IMR-90 (cell line): ENCODE measurements around the gene RAB8A.

Experiments used
- BHLHE40 ChIP-seq: fragments of 150-350 bp; IDR thresholded peaks from 2 replicates; pipeline ENCODE4 v1.6.1; 2016; ENCODE audit warnings: mild to moderate bottlenecking, low read depth, low read length
- CEBPB ChIP-seq: IDR thresholded peaks from 2 replicates; pipeline ENCODE4 v1.6.1; 2012; ENCODE audit warnings: low read depth, low read length, improper control_type of control experiment
- FOS ChIP-seq: fragments of 150-350 bp; IDR thresholded peaks from 2 replicates; pipeline ENCODE4 v1.6.1; 2016; ENCODE audit warnings: low read depth, low read length
- MAFK ChIP-seq: IDR thresholded peaks from 2 replicates; pipeline ENCODE4 v1.6.1; 2012; ENCODE audit warnings: low read depth, low read length, improper control_type of control experiment
- MXI1 ChIP-seq: IDR thresholded peaks from 2 replicates; pipeline ENCODE4 v1.6.1; 2012; ENCODE audit warnings: low read depth, mild to moderate bottlenecking, low read length, moderate library complexity, borderline replicate concordance
- POLR2A ChIP-seq: IDR thresholded peaks from 2 replicates; pipeline ENCODE4 v1.6.1; 2012; ENCODE audit warnings: mild to moderate bottlenecking, low read depth, low read length
- RAD21 ChIP-seq: IDR thresholded peaks from 2 replicates; pipeline ENCODE4 v1.6.1; 2012; ENCODE audit warnings: low read length, improper control_type of control experiment
- RCOR1 ChIP-seq: IDR thresholded peaks from 2 replicates; pipeline ENCODE4 v1.6.1; 2012; ENCODE audit warnings: mild to moderate bottlenecking, low read length, improper control_type of control experiment; ENCODE audit not compliant: insufficient replicate concordance
- RFX5 ChIP-seq: IDR thresholded peaks from 2 replicates; pipeline ENCODE4 v1.8.0; 2012; ENCODE audit warnings: low read depth, mild to moderate bottlenecking, low read length, moderate library complexity
- TF ChIP-seq, protein P1 (sequence below): conservative IDR thresholded peaks from 2 replicates; pipeline ENCODE4 v1.5.1; 2012; ENCODE audit warnings: mild to moderate bottlenecking, low read depth, low read length, improper control_type of control experiment
- TF ChIP-seq, protein P2 (sequence below): fragments of 150-350 bp; IDR thresholded peaks from 2 replicates; pipeline ENCODE4 v1.6.1; 2017; ENCODE audit warnings: mild to moderate bottlenecking, antibody characterized with exemption, low read length, low read depth

DNA sequence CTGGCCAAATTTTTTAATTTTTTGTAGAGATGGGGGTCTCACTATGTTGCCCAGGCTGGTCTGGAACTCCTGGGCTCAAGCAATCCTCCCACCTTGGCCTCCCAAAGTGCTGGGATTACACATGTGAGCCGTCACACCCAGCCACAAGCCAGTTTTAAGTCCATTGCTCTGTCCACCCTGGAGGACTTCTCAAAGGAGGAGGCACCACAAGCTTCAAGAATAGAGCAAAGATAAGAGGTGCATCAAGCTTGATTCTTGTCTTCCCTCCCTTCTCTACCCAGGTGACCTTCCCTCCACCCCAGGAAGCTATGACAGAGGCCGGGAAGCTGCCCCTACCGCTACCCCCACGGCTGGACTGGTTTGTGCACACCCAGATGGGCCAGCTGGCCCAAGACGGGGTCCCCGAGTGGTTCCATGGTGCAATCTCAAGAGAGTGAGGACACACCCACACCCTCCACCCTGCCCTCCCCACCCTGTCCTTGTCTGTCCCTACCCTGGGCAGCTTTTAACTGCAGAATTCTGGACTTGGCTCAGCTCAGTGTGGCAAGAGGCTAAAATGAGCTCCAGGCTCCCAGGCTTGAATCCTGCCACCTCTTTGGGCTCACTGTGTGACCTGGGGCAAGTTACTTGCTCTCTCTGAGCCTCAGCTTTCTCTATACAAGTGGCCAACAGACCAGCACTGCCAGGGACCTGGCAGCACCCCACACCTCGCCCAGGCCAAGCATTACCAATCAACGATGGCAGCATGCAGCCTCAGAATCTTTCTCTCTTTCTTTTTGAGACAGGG lies 36.9 kb downstream of the RAB8A start:
- no peak for TF ChIP-seq RCOR1
- TF ChIP-seq POLR2A = no peak
- TF ChIP-seq, protein P1, sequence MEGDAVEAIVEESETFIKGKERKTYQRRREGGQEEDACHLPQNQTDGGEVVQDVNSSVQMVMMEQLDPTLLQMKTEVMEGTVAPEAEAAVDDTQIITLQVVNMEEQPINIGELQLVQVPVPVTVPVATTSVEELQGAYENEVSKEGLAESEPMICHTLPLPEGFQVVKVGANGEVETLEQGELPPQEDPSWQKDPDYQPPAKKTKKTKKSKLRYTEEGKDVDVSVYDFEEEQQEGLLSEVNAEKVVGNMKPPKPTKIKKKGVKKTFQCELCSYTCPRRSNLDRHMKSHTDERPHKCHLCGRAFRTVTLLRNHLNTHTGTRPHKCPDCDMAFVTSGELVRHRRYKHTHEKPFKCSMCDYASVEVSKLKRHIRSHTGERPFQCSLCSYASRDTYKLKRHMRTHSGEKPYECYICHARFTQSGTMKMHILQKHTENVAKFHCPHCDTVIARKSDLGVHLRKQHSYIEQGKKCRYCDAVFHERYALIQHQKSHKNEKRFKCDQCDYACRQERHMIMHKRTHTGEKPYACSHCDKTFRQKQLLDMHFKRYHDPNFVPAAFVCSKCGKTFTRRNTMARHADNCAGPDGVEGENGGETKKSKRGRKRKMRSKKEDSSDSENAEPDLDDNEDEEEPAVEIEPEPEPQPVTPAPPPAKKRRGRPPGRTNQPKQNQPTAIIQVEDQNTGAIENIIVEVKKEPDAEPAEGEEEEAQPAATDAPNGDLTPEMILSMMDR = no peak
- no peak for TF ChIP-seq RAD21
- no peak for TF ChIP-seq RFX5
- TF ChIP-seq CEBPB = no peak
- TF ChIP-seq FOS = no peak
- TF ChIP-seq, protein P2, sequence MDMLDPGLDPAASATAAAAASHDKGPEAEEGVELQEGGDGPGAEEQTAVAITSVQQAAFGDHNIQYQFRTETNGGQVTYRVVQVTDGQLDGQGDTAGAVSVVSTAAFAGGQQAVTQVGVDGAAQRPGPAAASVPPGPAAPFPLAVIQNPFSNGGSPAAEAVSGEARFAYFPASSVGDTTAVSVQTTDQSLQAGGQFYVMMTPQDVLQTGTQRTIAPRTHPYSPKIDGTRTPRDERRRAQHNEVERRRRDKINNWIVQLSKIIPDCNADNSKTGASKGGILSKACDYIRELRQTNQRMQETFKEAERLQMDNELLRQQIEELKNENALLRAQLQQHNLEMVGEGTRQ = no peak
- no peak for TF ChIP-seq MXI1
- TF ChIP-seq MAFK = no peak
- TF ChIP-seq BHLHE40 = no peak
